A549 (cell line): Measurements from ENCODE around the gene CCDC117. TPM values are rescaled to one million over a fixed set of nuclear protein-coding genes. Genes with fewer than 3 reads are reported as not detected.

Source experiments
- ATAC-seq, 2 experiments: fragments of 200-7000 bp in 1 of 2; fragments of >200 bp in 1 of 2; cut with Nextera tagmentation in 1 of 2; cut with Tn5 transposase in 1 of 2; 3 replicates each; pipeline versions ENCODE4 v1.8.0 to v1.9.1; 2018 to 2020; ENCODE audit warnings: mild to moderate bottlenecking in 1 of 2, moderate library complexity in 1 of 2
- CTCF ChIA-PET: fragments of 300-600 bp; sonication (Branson Sonifier 250); formaldehyde crosslinking; extraction: SDS; loops from one replicate; lab custom pipeline; 2021; ENCODE audit warnings: antibody characterized with exemption, inconsistent platforms; lab: Yijun Ruan, JAX
- POLR2A ChIA-PET: fragments of 350-600 bp; formaldehyde crosslinking; extraction: SDS; loops from one replicate; lab custom pipeline; 2021; ENCODE audit warnings: antibody characterized with exemption, inconsistent platforms; lab: Yijun Ruan, JAX
- DNase-seq, 2 experiments: peaks; one replicate each; pipeline versions ENCODE4 v3.0.0 to v3.0.0-alpha.2; 2011 to 2016; ENCODE audit warnings: low read depth in 1 of 2, low spot score in 1 of 2
- FAIRE-seq: peaks from 2 replicates; lab custom pipeline; 2011; peaks lifted over from hg19 to GRCh38; lab: Jason Lieb, UNC
- H3K27ac ChIP-seq, 2 experiments: fragments of >200 bp; sonication (Bioruptor Twin); formaldehyde crosslinking; 3 replicates each; pipeline ENCODE4 v1.5.1; 2016 to 2017
- H3K4me1 ChIP-seq: fragments of >200 bp; sonication (Bioruptor Twin); formaldehyde crosslinking; 3 replicates; pipeline ENCODE4 v1.6.1; 2016
- H3K4me2 ChIP-seq: fragments of >200 bp; sonication (Bioruptor Twin); formaldehyde crosslinking; 3 replicates; pipeline ENCODE4 v1.6.1; 2016
- H3K4me3 ChIP-seq: fragments of >200 bp; sonication (Bioruptor Twin); formaldehyde crosslinking; 3 replicates; pipeline ENCODE4 v1.5.1; 2016
- H3K9me3 ChIP-seq: fragments of >200 bp; sonication (Bioruptor Twin); formaldehyde crosslinking; 3 replicates; pipeline ENCODE4 v1.6.1; 2016
- BHLHE40 ChIP-seq: IDR thresholded peaks from 2 replicates; pipeline ENCODE4 v1.6.1; 2012; ENCODE audit warnings: low read depth, low read length, inconsistent platforms
- CEBPB ChIP-seq, 2 experiments: fragments of >200 bp in 1 of 2; sonication (Bioruptor Twin) in 1 of 2; formaldehyde crosslinking in 1 of 2; IDR thresholded peaks; 2 replicates each; pipeline ENCODE4 v1.6.1; 2012 to 2016
- CTCF ChIP-seq: fragments of >200 bp; sonication (Bioruptor Twin); formaldehyde crosslinking; IDR thresholded peaks from 3 replicates; pipeline ENCODE4 v1.5.1; 2016
- EHMT2 ChIP-seq: fragments of 200-600 bp; sonication (generic); IDR thresholded peaks from 2 replicates; pipeline ENCODE4 v1.6.1; 2016; ENCODE audit warnings: antibody characterized with exemption, low read depth, mild to moderate bottlenecking, moderate library complexity
- FOSB ChIP-seq: fragments of 250-450 bp; sonication (Bioruptor Pico); IDR thresholded peaks from 2 replicates; pipeline ENCODE4 v1.5.0; 2020; ENCODE audit warnings: mild to moderate bottlenecking, moderate library complexity
- FOSL2 ChIP-seq, 2 experiments: fragments of 450-650 bp in 1 of 2; fragments of >200 bp in 1 of 2; sonication (Bioruptor Twin) in 1 of 2; formaldehyde crosslinking; IDR thresholded peaks; 2 replicates each; pipeline versions ENCODE4 v1.5.0 to v1.6.1; 2016 to 2020; ENCODE audit warnings: mild to moderate bottlenecking in 1 of 2, moderate library complexity in 1 of 2
- HEYL ChIP-seq: fragments of 250-450 bp; sonication (Bioruptor Pico); IDR thresholded peaks from 2 replicates; pipeline ENCODE4 v1.8.0; 2021; ENCODE audit warnings: mild to moderate bottlenecking, moderate library complexity
- JUN ChIP-seq, 2 experiments: fragments of >200 bp; sonication (Bioruptor Twin); formaldehyde crosslinking; IDR thresholded peaks; 2 replicates in 1 of 2; 3 replicates in 1 of 2; pipeline ENCODE4 v1.6.1; 2016 to 2017
- RAD21 ChIP-seq, 2 experiments: fragments of >200 bp in 1 of 2; sonication (Bioruptor Twin) in 1 of 2; formaldehyde crosslinking in 1 of 2; IDR thresholded peaks in 1 of 2; conservative IDR thresholded peaks in 1 of 2; 2 replicates in 1 of 2; 3 replicates in 1 of 2; pipeline ENCODE4 v1.6.1; 2012 to 2018; ENCODE audit warnings: inconsistent platforms in 1 of 2
- RARB ChIP-seq: fragments of 250-450 bp; sonication (Bioruptor Pico); IDR thresholded peaks from 2 replicates; pipeline ENCODE4 v1.8.0; 2021; ENCODE audit warnings: mild to moderate bottlenecking, moderate library complexity
- REST ChIP-seq: fragments of 200-600 bp; sonication (generic); IDR thresholded peaks from 2 replicates; pipeline ENCODE4 v1.6.1; 2016; ENCODE audit warnings: antibody characterized with exemption, mild to moderate bottlenecking, moderate library complexity
- RFX5 ChIP-seq: fragments of 450-650 bp; IDR thresholded peaks from 2 replicates; pipeline ENCODE4 v1.7.1; 2014; ENCODE audit warnings: antibody characterized with exemption, mild to moderate bottlenecking, moderate library complexity
- SMC3 ChIP-seq: fragments of >200 bp; sonication (Bioruptor Twin); formaldehyde crosslinking; IDR thresholded peaks from 3 replicates; pipeline ENCODE4 v1.6.1; 2018; ENCODE audit warnings: inconsistent platforms
- SREBF2 ChIP-seq: fragments of 450-650 bp; IDR thresholded peaks from 2 replicates; pipeline ENCODE4 v1.6.1; 2014; ENCODE audit warnings: mild to moderate bottlenecking, moderate library complexity
- TFCP2L1 ChIP-seq: fragments of 250-450 bp; sonication (Bioruptor Pico); IDR thresholded peaks from 2 replicates; pipeline ENCODE4 v1.5.0; 2021; ENCODE audit warnings: mild to moderate bottlenecking
- ZNF302 ChIP-seq: fragments of 250-450 bp; sonication (Bioruptor Pico); IDR thresholded peaks from 2 replicates; pipeline ENCODE4 v1.9.0; 2021; ENCODE audit warnings: inconsistent platforms, mild to moderate bottlenecking, moderate library complexity
- ZSCAN20 ChIP-seq: fragments of 250-450 bp; sonication (Bioruptor Pico); IDR thresholded peaks from 2 replicates; pipeline ENCODE4 v1.8.0; 2022; ENCODE audit warnings: mild to moderate bottlenecking, moderate library complexity
- WGBS: methylation state at CpG from one replicate; pipeline ENCODE4 v1.1.6; 2017; ENCODE audit errors: missing lambda C conversion rate; 5-methylcytosine and 5-hydroxymethylcytosine counted together
- polyA plus RNA-seq, 4 experiments: library from polyadenylated mRNA; depleted of rRNA in 3 of 4; stranded (reverse); fragments of >200 nt; fragmentation: RNase III in 1 of 4; extraction: RNeasy Plus Mini Kit Qiagen cat#74134 plus additional on column Dnase treatment in 1 of 4; gene quantifications; 2 replicates in 3 of 4; 3 replicates in 1 of 4; pipeline ENCODE4 v1.2.3, GENCODE V29; 2011 to 2017
- TF ChIP-seq, protein P1 (sequence below): fragments of 250-450 bp; sonication (Bioruptor Pico); IDR thresholded peaks from 2 replicates; pipeline ENCODE4 v1.5.0; 2020; ENCODE audit warnings: low read depth, mild to moderate bottlenecking, moderate library complexity

Gene CCDC117
- polyA plus RNA-seq, 2 of the 4 experiments (the other 2 are of a cell fraction), result 12.2 to 24.1 TPM

- Histone ChIP-seq H3K4me3 (no peak overlapping the region), H3K4me1 (no peaks in the 10 kb centered on the region), H3K4me2 (no peak overlapping the region; the same call in 2 of the 3 replicates), H3K27ac (peak overlapping the region in 1 of 2 experiments; percentile 40; a peak in 2 of 6 replicates), H3K9me3 (no peaks in the 10 kb centered on the region)
- POLR2A ChIA-PET, result no interaction called here
- FAIRE-seq (no peak), ATAC-seq (peak; percentile 80 to 91; a peak in 5 of 6 replicates), DNase-seq (peak; percentile 41 to 64)
- CTCF ChIA-PET, result interaction anchor here (0.6 to 4.6 kb wide), 41 partner anchors 10 to 824 kb away, joined by 3 to 79 read pairs (median 4); partner anchors contain the start of gene XBP1
- 27% methylated on average over 12 of the region's 12 CpGs for WGBS
- TF ChIP-seq BHLHE40 (no peak), RAD21 (conservative IDR thresholded peaks at IDR 0.05 in 1 of 2, IDR thresholded peaks at IDR 0.05 in 1 of 2) (peak; percentile 93 to 95), ZSCAN20 (no peak), SMC3 (peak; percentile 91), FOSL2 (IDR thresholded peaks at IDR 0.05) (no peak), FOSL2 (CRISPR knock-in tag; IDR thresholded peaks at IDR 0.05) (no peak), CTCF (peak; percentile 90)
Measured at GRCh38 chr22:28829358-28830181, 57.1 kb downstream of the CCDC117 start.

- FAIRE-seq, result no peak
Measured at GRCh38 chr22:28830441-28830840, 57.9 kb downstream of the CCDC117 start.

More at GRCh38 chr22:28830441-28830840, 57.9 kb downstream of the CCDC117 start:
- Histone ChIP-seq H3K27ac (no peak overlapping the region), H3K4me3 (no peak overlapping the region), H3K4me2 (no peak overlapping the region), H3K9me3 (no peaks in the 10 kb centered on the region), H3K4me1 (no peaks in the 10 kb centered on the region)
- ATAC-seq (no peak), DNase-seq (no peak)
- ChIA-PET CTCF (interaction anchor here (0.6 to 4.6 kb wide), 12 partner anchors 11 to 252 kb away, joined by 3 to 79 read pairs (median 5); no protein-coding TSS in a partner anchor), POLR2A (no interaction called here)
- WGBS, result 86% methylated on average over 3 of the region's 3 CpGs
- TF ChIP-seq RFX5, result no peak
- no peak for TF ChIP-seq CEBPB (IDR thresholded peaks at IDR 0.05)
- TF ChIP-seq EHMT2, result no peak
- no peak for TF ChIP-seq ZNF302 (CRISPR knock-in tag)
- TF ChIP-seq JUN (IDR thresholded peaks at IDR 0.05), result no peak
- no peak for TF ChIP-seq RARB (CRISPR knock-in tag)
- no peak for TF ChIP-seq TFCP2L1 (CRISPR knock-in tag)
- no peak for TF ChIP-seq FOSL2 (IDR thresholded peaks at IDR 0.05)
- no peak for TF ChIP-seq FOSL2 (CRISPR knock-in tag; IDR thresholded peaks at IDR 0.05)
- TF ChIP-seq, protein P1, sequence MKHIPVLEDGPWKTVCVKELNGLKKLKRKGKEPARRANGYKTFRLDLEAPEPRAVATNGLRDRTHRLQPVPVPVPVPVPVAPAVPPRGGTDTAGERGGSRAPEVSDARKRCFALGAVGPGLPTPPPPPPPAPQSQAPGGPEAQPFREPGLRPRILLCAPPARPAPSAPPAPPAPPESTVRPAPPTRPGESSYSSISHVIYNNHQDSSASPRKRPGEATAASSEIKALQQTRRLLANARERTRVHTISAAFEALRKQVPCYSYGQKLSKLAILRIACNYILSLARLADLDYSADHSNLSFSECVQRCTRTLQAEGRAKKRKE (CRISPR knock-in tag), result no peak
- TF ChIP-seq HEYL (CRISPR knock-in tag), result no peak
- TF ChIP-seq SREBF2, result no peak
- no peak for TF ChIP-seq FOSB (CRISPR knock-in tag)
- TF ChIP-seq REST, result no peak
